MM.1S (cell line): ENCODE data around the gene RASL11B.

Experiments
- DNase-seq: peaks from one replicate; pipeline ENCODE4 v3.0.0-alpha.2; 2015
- H2AFZ ChIP-seq: fragments of 300-600 bp; sonication (generic); 2 replicates; pipeline ENCODE4 v1.6.0; 2016; ENCODE audit warnings: antibody characterized with exemption, low read length
- H3F3A ChIP-seq: fragments of 300-600 bp; sonication (generic); 2 replicates; pipeline ENCODE4 v1.6.1; 2016; ENCODE audit warnings: mild to moderate bottlenecking, antibody characterized with exemption, low read length, moderate library complexity, mixed read lengths; ENCODE audit not compliant: insufficient read depth
- H3K27ac ChIP-seq: fragments of 300-600 bp; sonication (generic); 2 replicates; pipeline ENCODE4 v1.5.1; 2016; ENCODE audit warnings: mild to moderate bottlenecking, low read length
- H3K27me3 ChIP-seq: fragments of 300-600 bp; sonication (generic); replicated peaks from 2 replicates; pipeline ENCODE4 v1.6.0; 2016; ENCODE audit warnings: low read length; ENCODE audit not compliant: insufficient read depth
- H3K36me3 ChIP-seq: fragments of 300-600 bp; sonication (generic); replicated peaks from 2 replicates; pipeline ENCODE4 v1.6.1; 2016; ENCODE audit warnings: mild to moderate bottlenecking, low read length, mixed read lengths; ENCODE audit not compliant: insufficient read depth
- H3K4me1 ChIP-seq: fragments of 300-600 bp; sonication (generic); 2 replicates; pipeline ENCODE4 v1.6.1; 2016; ENCODE audit warnings: low read length, mixed read lengths
- H3K4me2 ChIP-seq: fragments of 300-600 bp; sonication (generic); 2 replicates; pipeline ENCODE4 v1.6.0; 2016; ENCODE audit warnings: low read depth, low read length
- H3K4me3 ChIP-seq: fragments of 300-600 bp; sonication (generic); 2 replicates; pipeline ENCODE4 v1.5.1; 2016; ENCODE audit warnings: low read length, mixed read lengths
- H3K79me2 ChIP-seq: fragments of 300-600 bp; sonication (generic); 2 replicates; pipeline ENCODE4 v1.6.1; 2016; ENCODE audit warnings: mixed run types, low read length, mixed read lengths
- H3K9ac ChIP-seq: fragments of 300-600 bp; sonication (generic); 2 replicates; pipeline ENCODE4 v1.6.1; 2016; ENCODE audit warnings: low read length, mixed read lengths
- H3K9me2 ChIP-seq: fragments of 300-600 bp; sonication (generic); replicated peaks from 2 replicates; pipeline ENCODE4 v1.6.1; 2016; ENCODE audit warnings: mild to moderate bottlenecking, low read length, mixed read lengths; ENCODE audit not compliant: insufficient read depth
- H3K9me3 ChIP-seq: fragments of 300-600 bp; sonication (generic); replicated peaks from 2 replicates; pipeline ENCODE4 v1.6.1; 2016; ENCODE audit warnings: mild to moderate bottlenecking, low read length, mixed read lengths; ENCODE audit not compliant: insufficient read depth
- H4K20me1 ChIP-seq: fragments of 300-600 bp; sonication (generic); 2 replicates; pipeline ENCODE4 v1.6.1; 2016; ENCODE audit warnings: mild to moderate bottlenecking, low read length, moderate library complexity, mixed read lengths; ENCODE audit not compliant: insufficient read depth
- EZH2 ChIP-seq: fragments of 300-600 bp; sonication (generic); optimal IDR thresholded peaks from 2 replicates; pipeline ENCODE3; 2017; ENCODE audit warnings: low read depth, mild to moderate bottlenecking, antibody characterized with exemption, low read length, mixed read lengths
- EZH2phosphoT487 ChIP-seq: fragments of 300-600 bp; sonication (generic); IDR thresholded peaks from 2 replicates; pipeline ENCODE4 v1.6.1; 2018; ENCODE audit warnings: antibody characterized with exemption, low read length
- TF ChIP-seq, protein P1 (sequence below): fragments of 300-600 bp; sonication (generic); IDR thresholded peaks from 2 replicates; pipeline ENCODE4 v1.5.1; 2016; ENCODE audit warnings: antibody characterized with exemption, low read length, mixed read lengths

The RASL11B gene

GRCh38 chr4:52836120-52836519, 26.0 kb upstream of the RASL11B start:
- Histone ChIP-seq H4K20me1 (no peaks in the 10 kb centered on the region), H3K9me2 (no peaks in the 10 kb centered on the region), H3K4me2 (no peak overlapping the region), H3K9ac (no peak overlapping the region), H3F3A (no peaks in the 10 kb centered on the region), H3K4me3 (no peak overlapping the region), H3K36me3 (no peaks in the 10 kb centered on the region), H3K4me1 (no peaks in the 10 kb centered on the region), H3K9me3 (no peaks in the 10 kb centered on the region), H3K79me2 (no peaks in the 10 kb centered on the region), H2AFZ (no peak overlapping the region), H3K27ac (no peak overlapping the region), H3K27me3 (no peaks in the 10 kb centered on the region)
- TF ChIP-seq, protein P1, sequence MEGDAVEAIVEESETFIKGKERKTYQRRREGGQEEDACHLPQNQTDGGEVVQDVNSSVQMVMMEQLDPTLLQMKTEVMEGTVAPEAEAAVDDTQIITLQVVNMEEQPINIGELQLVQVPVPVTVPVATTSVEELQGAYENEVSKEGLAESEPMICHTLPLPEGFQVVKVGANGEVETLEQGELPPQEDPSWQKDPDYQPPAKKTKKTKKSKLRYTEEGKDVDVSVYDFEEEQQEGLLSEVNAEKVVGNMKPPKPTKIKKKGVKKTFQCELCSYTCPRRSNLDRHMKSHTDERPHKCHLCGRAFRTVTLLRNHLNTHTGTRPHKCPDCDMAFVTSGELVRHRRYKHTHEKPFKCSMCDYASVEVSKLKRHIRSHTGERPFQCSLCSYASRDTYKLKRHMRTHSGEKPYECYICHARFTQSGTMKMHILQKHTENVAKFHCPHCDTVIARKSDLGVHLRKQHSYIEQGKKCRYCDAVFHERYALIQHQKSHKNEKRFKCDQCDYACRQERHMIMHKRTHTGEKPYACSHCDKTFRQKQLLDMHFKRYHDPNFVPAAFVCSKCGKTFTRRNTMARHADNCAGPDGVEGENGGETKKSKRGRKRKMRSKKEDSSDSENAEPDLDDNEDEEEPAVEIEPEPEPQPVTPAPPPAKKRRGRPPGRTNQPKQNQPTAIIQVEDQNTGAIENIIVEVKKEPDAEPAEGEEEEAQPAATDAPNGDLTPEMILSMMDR, result no peak
- TF ChIP-seq EZH2 (no peak), EZH2phosphoT487 (no peak)
- DNase-seq, result no peak

GRCh38 chr4:52836678-52837077, 25.4 kb upstream of the RASL11B start:
- Histone ChIP-seq H3K27ac (no peak overlapping the region), H3K9ac (no peak overlapping the region)

GRCh38 chr4:52837716-52838558, 24.2 kb upstream of the RASL11B start:
- DNase-seq, result no peak
- H3K27ac ChIP-seq, result no peak overlapping the region

More at GRCh38 chr4:52836678-52837077, 25.4 kb upstream of the RASL11B start:
- Histone ChIP-seq H3K4me2 (no peak overlapping the region), H3K4me3 (no peak overlapping the region), H4K20me1 (no peaks in the 10 kb centered on the region), H3K79me2 (no peaks in the 10 kb centered on the region), H2AFZ (no peak overlapping the region), H3K4me1 (no peaks in the 10 kb centered on the region), H3K9me3 (no peaks in the 10 kb centered on the region), H3K36me3 (no peaks in the 10 kb centered on the region), H3K9me2 (no peaks in the 10 kb centered on the region), H3F3A (no peaks in the 10 kb centered on the region), H3K27me3 (no peaks in the 10 kb centered on the region)
- no peak for TF ChIP-seq EZH2
- TF ChIP-seq, protein P1, result no peak
- no peak for TF ChIP-seq EZH2phosphoT487
- DNase-seq, result no peak

More at GRCh38 chr4:52837716-52838558, 24.2 kb upstream of the RASL11B start:
- Histone ChIP-seq H3K79me2 (no peaks in the 10 kb centered on the region), H3K9ac (no peak overlapping the region), H3K27me3 (no peaks in the 10 kb centered on the region), H3K4me1 (no peaks in the 10 kb centered on the region), H3F3A (no peaks in the 10 kb centered on the region), H3K9me2 (no peaks in the 10 kb centered on the region), H3K9me3 (no peaks in the 10 kb centered on the region), H3K36me3 (no peaks in the 10 kb centered on the region), H3K4me3 (no peak overlapping the region), H2AFZ (no peak overlapping the region), H3K4me2 (no peak overlapping the region), H4K20me1 (no peaks in the 10 kb centered on the region)
- TF ChIP-seq EZH2phosphoT487 (no peak), EZH2 (no peak)
- TF ChIP-seq, protein P1, result no peak
